ENCODE results near the gene NR5A2. TPM values are rescaled to one million over a fixed set of nuclear protein-coding genes. Genes with fewer than 3 reads are reported as not detected.

Gene NR5A2
- 10 to 100 TPM in 2 of 4 donors, 1 to 10 TPM in 2; 5.0 to 21.5 (median 11.8) TPM for total RNA-seq

- Histone ChIP-seq H3K27ac (no peak within 1 kb of the TSS), H3K4me3 (no peak within 1 kb of the TSS), H3K9me3 (no peaks in the 10 kb centered on the region), H3K27me3 (peaks cover 0 to 17% of the 10 kb centered on the region in 2 donors), H3K4me1 (no peaks in the 10 kb centered on the region), H3K36me3 (no peaks in the 10 kb centered on the region)
- TF ChIP-seq CTCF (IDR thresholded peaks at IDR 0.05) (no peak), POLR2A (IDR thresholded peaks at IDR 0.05) (no peak)
- no peak for DNase-seq
- intact Hi-C loops (cut with DNase I; ENCODE audit: low total_unique reads), result no loop called here
Observed at GRCh38 chr1:200027264-200027823, at the start of gene NR5A2. Gene NR5A2, plus strand, starts transcription at chr1:200027710. Its CDS starts 138 bp downstream, at chr1:200027848.

- no peaks in the 10 kb centered on the region for H3K4me1 ChIP-seq
- H3K9me3 ChIP-seq, result no peaks in the 10 kb centered on the region
- no peak overlapping the region for H3K27ac ChIP-seq
- no peaks in the 10 kb centered on the region for H3K27me3 ChIP-seq
- H3K36me3 ChIP-seq, result no peaks in the 10 kb centered on the region
- no peak for TF ChIP-seq CTCF (IDR thresholded peaks at IDR 0.05)
- TF ChIP-seq POLR2A (IDR thresholded peaks at IDR 0.05), result no peak
- DNase-seq, result no peak
- intact Hi-C loops (cut with DNase I; ENCODE audit: low total_unique reads), result no loop called here
- no peak overlapping the region for H3K4me3 ChIP-seq
Observed at GRCh38 chr1:199978408-199978940, 49.0 kb upstream of the NR5A2 start.

GRCh38 chr1:199979071-199979470 lies 48.4 kb upstream of the NR5A2 start:
- H3K36me3 ChIP-seq, result no peaks in the 10 kb centered on the region
- no peaks in the 10 kb centered on the region for H3K9me3 ChIP-seq
- intact Hi-C loops (cut with DNase I; ENCODE audit: low total_unique reads), result no loop called here
- TF ChIP-seq CTCF (IDR thresholded peaks at IDR 0.05), result no peak
- TF ChIP-seq POLR2A (IDR thresholded peaks at IDR 0.05), result no peak
- no peaks in the 10 kb centered on the region for H3K27me3 ChIP-seq
- no peaks in the 10 kb centered on the region for H3K4me1 ChIP-seq
- H3K27ac ChIP-seq, result no peak overlapping the region
- DNase-seq, result no peak
- no peak overlapping the region for H3K4me3 ChIP-seq

GRCh38 chr1:199981584-199981983 lies 45.9 kb upstream of the NR5A2 start:
- H3K4me3 ChIP-seq, result no peak overlapping the region
- no peak for TF ChIP-seq POLR2A (IDR thresholded peaks at IDR 0.05)
- no peak for TF ChIP-seq CTCF (IDR thresholded peaks at IDR 0.05)
- no peak for DNase-seq
- intact Hi-C loops (cut with DNase I; ENCODE audit: low total_unique reads), result no loop called here
- no peaks in the 10 kb centered on the region for H3K36me3 ChIP-seq
- H3K9me3 ChIP-seq, result no peaks in the 10 kb centered on the region
- H3K4me1 ChIP-seq, result no peaks in the 10 kb centered on the region
- no peaks in the 10 kb centered on the region for H3K27me3 ChIP-seq
- no peak overlapping the region for H3K27ac ChIP-seq

- Histone ChIP-seq H3K4me1 (no peaks in the 10 kb centered on the region), H3K27me3 (no peaks in the 10 kb centered on the region), H3K27ac (no peak overlapping the region), H3K9me3 (no peaks in the 10 kb centered on the region), H3K4me3 (no peak overlapping the region), H3K36me3 (no peaks in the 10 kb centered on the region)
- intact Hi-C loops (cut with DNase I; ENCODE audit: low total_unique reads), result no loop called here
- no peak for TF ChIP-seq POLR2A (IDR thresholded peaks at IDR 0.05)
- TF ChIP-seq CTCF (IDR thresholded peaks at IDR 0.05), result no peak
- no peak for DNase-seq
Observed at GRCh38 chr1:199982606-199983005, 44.9 kb upstream of the NR5A2 start.
